SKM-1 treated with dmso at 0.1 percent for 144 hours (cell line): ENCODE results near the gene ZNF527.
"Not testable (repeated sequence)": the region's sequence is repeated elsewhere in the genome, so short reads cannot be mapped to it uniquely, and the experiment has no call there.

Experiments used
- DNase-seq: peaks from one replicate; lab custom pipeline; 2025; ENCODE audit not compliant: unreplicated experiment; lab: John Stamatoyannopoulos, UW

The ZNF527 gene

DNA sequence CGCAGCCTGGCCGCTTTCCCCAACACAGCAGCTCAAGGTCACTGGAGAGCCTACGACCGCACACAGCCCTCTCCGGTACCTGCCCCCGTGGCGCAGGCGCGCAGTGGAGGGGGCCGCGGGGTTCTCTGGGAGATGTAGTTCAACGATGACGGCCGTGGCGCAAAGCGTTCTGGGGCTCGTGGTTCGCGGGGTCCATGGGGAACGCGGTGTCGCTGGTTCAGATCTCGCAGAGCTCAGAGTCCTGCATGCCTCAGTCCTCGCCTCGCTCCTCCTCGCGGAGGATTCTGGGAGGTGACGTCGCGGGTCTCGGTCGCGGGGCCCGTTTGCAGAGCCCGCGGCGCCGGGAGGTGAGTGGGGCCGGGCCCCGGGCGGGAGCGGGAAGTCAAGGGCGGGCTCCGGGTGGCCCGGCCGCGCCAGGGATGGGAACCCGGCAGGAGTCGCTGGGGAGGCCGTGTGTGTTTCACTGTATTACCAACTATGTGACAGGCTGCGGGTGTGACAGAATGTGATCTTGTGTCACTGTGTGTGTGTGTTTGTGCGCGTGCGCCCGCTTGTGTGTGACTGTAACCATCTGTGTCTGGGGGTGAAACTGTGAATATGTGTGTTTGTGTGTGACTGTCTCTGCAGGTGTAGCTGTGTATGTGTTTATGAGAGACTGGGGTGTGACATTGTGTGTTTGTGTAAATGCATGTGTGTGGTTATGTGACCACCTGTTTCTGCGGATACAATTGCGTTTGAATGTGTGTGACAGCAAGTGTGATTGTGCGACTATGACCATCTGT is at the start of gene ZNF527:
Gene ZNF527 (plus strand): TSS at position 220 of the 782 bp plus-strand sequence. CDS start 3,100 bp downstream, outside the sequence.
- DNase-seq: peak; percentile 97

DNA sequence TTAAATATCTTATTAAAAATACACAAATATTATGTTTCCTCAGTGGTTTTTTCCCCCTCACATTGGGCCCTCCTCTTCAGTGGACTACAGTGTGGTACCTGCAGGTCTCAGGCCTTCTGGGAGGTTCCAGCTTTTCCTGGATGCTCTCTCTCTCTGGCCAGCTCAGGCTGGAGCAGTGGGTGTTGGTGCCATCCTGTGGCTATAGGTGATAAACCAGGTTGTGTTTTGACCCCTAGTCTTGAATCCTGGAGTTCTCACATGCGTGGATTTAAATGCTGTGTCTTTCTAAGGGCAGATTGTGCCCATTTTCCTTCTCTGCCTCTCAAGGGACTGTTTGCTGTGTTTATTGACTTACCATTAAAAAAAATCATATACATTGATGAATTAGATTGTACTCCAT is 41.2 kb upstream of the ZNF527 start:
- no peak for DNase-seq

DNA sequence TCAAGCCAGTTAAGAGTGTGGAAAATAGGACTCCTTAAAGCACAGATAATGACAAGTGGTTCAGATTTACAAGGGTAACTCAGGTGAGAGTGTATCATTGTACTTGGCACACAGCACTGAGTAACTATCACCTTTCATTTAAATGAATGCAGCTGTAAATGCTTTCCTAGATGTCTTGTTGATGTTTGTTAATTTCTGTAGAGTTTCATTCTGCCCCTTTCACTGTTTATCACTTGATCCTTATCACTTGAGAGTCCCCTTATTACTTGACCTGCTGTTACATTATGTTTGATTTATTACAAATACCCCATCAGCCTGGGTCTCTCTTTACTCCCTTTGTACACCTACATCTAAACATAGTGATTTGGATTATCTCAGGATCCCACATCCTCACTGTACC is 38.1 kb upstream of the ZNF527 start:
- DNase-seq: no peak

DNA sequence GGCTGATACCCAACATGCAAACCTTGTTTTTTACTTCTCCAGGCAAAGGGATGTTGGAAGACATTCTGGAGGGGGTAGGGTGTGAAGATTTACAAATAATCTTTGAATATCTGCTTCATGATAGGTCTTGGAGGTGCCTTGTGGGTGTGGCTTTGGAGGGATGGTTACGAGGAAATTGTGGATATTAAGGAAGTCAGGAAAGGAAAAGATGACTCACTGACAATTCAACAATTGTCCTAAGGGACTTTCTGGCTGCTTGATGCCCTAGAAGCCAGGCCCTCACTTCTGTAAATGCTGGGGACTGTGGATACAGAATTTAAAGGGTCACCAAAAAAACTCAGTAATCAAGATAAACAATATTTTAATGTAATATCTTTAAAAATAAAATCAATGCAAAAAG is 37.4 kb upstream of the ZNF527 start:
- DNase-seq: no peak

DNA sequence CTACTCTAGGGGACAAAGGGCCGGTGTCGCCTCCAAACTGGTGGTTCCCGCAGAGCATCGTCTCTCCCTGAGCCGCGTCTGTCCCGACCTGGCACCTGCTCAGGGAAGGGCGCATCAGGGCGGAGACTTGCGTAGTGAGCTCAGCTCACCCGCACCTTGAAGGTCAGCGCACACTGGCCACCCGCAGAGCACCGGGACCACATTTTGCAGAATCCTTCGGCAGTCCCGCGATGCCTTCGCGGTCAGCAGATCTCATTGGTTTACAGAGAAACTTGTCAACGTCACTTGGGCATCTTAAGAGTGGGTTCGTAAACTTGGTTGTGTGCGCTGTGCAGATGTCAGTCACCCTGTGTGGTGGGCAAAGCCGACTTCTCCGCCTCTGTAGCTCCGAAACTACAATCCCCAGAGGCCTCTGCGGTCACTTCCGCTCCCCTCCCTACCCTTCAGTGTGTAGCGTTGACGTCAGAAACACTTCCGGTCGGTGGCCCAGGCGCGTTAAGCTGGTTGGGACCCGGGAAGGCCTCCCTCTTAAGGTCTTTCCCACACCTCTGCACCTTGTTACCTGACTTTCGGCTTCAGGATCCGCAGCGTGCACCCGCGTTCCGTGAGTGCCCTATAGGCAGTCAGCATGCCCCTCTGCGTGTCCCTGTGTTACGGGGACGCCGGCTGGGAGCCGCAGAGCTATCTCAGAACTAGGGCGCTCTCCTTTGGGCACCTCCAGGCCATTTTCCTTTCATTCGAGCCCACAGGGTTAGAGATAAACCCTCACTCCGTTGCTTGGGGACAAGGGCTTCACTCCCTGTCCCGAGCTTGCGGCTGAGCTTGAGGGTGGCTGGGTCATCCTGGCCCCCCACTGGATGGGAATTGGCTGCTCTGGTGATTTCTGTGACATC is 36.5 kb upstream of the ZNF527 start:
- DNase-seq: peak; percentile 44

DNA sequence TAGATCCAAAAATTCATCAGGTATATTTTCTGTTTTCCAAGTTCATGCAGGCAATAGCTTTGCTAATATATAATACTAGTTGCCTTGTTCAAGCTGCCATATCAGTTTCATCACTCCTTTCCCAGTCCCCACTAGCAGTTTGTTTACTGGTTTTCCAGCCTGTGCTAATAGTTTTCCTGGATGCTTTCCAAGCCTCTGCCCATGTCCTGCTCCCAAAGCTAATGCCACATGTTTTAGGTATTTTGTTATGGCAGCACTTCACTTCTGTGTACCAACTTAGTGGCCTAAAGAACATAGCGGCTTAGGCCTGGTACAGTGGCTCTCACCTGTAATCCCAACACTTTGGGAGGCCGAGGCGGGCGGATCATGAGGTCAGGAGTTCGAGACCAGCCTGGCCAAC is 28.1 kb upstream of the ZNF527 start:
- DNase-seq: no peak

DNA sequence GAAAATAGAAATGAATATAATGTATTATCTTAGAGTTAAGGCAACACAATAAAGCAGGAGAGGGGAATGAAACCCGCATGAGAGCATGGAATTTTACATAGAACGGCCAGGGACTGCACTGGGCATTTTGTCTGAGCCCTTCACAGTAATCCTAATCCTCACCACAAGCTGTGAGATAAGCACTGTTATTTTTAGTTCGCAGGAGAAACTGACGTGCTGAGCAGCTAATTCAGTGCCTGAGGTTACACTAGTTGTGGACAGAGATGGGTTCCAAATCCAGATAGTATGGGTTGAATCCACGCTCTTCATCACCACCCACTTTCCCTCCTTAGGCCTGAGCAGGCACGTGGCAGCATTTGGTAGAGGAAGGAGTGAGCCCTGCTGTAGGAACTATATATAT is 24.8 kb upstream of the ZNF527 start:
- no peak for DNase-seq

DNA sequence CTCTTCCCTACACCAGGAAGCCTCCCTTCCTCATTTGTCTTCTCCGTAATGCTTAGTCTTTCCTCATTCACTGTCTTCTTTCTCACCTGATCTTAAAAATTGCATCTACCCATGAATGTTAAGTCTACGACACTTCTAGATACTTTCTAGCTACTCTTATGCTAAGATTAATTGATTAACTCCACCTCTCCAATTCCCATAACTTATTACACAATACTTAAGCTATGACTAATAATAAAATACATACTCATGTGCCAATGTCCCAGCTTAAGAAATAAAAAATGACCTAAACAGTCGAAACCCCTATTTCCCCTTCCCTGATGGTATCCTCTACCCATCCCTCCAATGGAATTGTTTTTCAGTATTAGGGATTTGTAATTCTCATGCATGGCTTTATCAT is 22.8 kb upstream of the ZNF527 start:
- no peak for DNase-seq

DNA sequence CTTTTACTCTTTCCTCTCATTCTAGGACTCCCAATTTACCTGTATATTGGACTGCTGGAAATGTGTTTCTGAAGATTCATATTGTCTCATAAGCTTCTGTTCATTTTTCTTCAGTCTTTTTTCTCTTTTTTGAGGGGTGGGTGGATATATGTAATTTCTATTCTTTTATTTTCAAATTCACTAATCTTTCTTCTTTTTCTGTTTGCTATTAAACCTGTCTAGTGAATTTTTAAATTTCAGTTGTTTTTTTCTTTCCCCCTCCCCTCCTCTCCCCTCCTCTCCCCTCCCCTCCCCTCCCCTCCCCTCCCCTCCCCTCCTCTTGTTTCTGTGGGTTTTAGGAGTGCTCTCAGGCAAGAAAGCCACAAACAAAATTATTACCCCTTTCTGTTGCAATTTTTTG is 16.9 kb upstream of the ZNF527 start:
- no peak for DNase-seq

DNA sequence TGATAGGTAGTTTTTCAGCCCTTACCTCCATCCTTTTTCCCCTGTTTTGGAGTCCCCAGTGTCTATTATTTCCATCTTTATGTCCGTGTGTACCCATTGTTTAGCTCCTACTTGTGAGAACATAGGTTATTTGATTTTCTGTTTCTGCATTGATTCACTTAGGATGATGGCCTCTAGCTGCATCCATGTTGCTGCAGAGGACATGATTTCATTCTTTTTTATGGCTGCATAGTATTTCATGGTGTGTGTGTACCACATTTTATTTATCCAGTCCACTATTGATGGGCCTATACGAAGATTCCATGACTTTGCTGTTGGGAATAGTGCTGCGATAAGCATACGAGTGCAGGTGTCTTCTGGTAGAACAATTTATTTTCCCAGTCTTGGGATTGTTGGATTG is 15.0 kb upstream of the ZNF527 start:
- no peak for DNase-seq

DNA sequence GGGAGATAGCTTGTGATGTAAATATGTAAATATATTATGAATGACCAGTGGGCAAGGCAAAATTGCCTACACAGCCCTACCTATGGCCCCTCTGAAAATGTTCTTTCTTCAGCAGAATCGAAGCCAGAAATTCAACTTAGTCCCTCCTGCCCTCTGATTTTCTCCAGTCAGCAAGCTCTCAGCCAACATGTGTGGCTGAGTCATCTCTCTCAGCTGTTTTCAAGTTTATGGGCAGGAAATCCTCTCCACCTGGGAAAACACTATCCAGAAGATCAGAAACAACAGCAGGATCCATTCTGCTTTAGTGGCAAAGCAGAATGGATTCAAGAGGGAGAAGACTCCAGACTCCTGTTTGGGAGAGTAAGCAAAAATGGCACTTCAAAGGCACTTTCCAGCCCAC is 8.9 kb upstream of the ZNF527 start:
- DNase-seq: no peak

DNA sequence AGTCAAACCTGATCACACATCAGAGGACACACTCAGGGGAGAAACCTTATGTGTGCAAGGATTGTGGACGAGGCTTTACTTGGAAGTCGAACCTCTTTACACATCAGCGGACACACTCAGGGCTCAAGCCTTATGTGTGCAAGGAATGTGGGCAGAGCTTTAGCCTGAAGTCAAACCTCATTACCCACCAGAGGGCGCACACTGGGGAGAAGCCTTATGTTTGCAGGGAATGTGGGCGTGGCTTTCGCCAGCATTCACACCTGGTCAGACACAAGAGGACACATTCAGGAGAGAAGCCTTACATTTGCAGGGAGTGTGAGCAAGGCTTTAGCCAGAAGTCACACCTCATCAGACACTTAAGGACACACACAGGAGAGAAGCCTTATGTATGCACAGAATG is 8.2 kb upstream of the ZNF527 start:
- peak; percentile 6 for DNase-seq

DNA sequence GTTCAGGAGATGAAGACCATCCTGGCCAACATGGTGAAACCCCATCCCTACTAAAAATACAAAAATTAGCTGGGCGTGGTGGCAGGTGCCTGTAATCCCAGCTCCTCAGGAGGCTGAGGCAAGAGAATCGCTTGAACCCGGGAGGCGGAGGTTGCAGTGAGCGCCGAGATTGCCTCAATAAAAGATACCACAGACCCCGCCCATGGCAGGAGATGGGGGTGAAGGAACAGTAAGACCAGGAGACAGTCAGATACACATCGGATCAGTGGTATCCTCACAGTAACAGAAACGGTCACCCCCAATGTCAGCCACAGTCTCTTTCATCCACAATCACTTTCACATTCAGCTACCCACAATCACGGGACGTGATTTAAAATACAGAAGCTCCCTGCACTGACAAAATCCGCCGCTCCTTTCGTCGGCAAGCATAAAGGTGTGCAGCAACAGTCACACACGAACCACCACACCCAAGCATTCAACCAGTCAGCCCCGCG is 466 bp upstream of the ZNF527 start:
- not testable (repeated sequence) for DNase-seq

DNA sequence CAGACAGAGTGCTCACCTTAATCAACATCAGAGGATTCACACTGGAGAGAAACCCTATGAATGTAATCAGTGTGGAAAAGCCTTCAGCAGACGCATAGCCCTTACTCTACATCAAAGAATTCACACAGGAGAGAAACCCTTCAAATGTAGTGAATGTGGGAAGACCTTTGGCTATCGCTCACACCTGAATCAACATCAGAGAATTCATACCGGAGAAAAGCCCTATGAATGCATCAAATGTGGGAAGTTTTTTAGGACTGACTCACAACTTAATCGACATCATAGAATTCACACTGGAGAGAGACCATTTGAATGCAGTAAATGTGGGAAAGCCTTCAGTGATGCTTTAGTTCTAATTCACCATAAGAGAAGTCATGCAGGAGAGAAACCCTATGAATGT is 18.3 kb downstream of the ZNF527 start:
- no peak for DNase-seq

DNA sequence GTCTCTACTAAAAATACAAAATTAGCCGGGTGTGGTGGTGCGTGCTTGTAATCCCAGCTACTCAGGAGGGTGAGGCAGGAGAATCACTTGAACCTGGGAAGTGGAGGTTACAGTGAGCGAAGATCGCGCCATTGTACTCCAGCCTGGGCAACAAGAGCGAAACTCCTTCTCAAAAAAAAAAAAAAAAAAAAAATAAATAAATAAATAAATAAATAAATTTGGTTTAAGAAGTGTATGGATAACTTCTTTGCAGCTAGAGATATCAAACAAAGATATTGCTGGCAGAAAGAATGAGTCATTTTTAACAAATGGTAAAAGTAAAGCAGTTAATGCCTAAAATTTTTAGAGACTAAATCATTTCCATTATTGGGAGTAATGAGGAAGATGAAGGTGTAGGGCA is 20.5 kb downstream of the ZNF527 start:
- DNase-seq: not testable (repeated sequence)

DNA sequence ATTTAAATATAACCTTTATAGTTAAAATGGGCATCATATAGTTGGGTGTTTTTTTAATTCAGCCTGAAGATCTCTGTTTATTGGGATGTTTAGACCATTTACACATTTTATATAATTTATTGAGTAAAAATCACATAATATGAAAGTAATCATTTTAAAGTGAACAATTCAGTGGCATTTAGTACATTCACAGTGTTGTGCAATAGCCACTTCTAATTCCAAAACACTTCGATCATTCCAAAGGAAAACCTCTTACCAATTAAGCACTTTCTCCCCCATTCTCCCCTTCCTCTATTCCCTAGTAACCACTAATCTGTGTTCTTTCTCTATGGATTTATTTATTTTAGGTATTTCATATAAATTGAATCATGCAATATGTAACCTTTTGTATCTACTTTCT is 30.2 kb downstream of the ZNF527 start:
- DNase-seq: no peak

DNA sequence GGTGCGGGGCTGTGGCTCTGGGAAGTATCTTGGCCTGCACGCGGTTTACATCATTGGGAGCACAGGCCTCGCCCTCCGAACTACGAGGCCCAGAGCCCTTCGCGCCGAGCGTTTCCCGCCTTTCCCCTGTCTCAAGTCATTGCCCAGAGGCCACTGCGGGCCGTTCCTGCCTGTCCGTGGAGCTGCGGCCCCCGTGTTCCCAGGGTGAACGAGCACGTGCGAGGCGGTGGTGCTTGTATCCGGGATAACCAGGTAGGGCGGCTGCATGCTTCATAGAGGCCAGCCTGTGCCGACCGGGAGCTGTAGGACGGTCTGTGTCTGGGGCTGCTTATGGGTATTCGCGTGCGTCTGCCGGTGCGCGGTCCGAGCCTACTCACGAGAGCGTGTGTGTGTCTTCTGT is 32.5 kb downstream of the ZNF527 start:
- no peak for DNase-seq

DNA sequence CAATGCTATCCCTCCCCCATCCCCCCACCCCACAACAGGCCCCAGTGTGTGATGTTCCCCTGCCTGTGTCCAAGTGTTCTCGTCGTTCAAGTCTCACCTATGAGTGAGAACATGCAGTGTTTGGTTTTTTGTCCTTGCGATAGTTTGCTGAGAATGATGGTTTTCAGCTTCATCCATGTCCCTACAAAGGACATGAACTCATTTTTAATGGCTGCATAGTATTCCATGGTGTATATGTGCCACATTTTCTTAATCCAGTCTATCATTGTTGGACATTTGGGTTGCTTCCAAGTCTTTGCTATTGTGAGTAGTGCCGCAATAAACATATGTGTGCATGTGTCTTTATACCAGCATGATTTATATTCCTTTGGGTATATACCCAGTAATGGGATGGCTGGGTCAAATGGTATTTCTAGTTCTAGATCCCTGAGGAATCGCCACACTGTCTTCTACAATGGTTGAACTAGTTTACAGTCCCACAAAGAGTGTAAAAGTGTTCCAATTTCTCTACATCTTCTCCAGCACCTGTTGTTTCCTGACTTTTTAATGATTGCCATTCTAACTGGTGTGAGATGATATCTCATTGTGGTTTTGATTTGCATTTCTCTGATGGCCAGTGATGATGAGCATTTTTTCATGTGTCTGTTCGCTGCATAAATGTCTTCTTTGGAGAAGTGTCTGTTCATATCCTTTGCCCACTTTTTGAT is 35.4 kb downstream of the ZNF527 start:
- DNase-seq: not testable (repeated sequence)

DNA sequence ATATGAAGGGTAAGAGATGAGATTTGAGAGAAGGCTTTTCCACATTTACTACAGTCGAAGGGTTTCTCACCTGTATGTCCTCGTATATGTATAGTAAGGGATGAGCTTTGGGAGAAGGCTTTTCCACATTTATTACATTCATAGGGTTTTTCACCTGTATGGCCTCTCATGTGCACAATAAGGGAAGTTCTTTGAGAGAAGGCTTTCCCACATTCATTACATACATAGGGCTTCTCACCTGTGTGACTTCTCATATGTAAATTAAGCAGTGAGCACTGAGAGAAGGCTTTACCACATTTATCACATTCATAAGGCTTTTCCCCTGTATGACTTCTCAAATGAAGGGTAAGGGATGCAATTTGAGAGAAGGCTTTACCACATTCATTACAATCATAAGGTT is 41.8 kb downstream of the ZNF527 start:
- no peak for DNase-seq

DNA sequence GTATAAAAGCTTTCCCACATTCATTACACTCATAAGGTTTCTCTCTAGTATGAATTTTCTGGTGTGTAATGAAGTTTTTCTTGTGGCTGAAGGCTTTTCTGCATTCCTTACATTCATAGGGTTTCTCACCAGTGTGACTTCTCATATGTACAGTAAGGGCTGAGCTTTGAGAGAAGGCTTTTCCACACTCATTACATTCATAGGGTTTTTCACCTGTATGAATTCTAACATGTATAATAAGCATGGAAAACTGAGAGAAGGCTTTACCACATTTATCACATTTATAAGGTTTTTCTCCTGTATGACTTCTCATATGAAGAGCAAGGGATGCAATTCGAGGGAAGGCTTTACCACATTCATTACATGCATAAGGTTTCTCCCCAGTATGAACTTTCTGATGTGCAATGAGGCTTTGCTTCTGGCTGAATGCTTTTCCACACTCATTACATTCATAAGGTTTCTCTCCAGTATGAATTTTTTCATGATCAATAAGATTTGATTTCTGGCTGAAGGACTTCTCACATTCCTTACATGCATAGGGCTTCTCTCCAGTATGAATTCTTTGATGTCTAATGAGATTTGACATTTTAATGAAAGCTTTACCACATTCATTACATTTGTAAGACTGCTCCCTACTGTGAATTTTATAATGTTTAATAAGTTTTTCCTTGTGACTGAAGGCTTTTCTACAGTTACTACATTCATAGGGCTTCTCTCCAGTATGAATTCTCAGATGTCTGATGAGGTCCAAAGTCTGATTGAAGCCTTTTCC is 42.6 kb downstream of the ZNF527 start:
- DNase-seq: no peak
